Activated CD4-positive, alpha-beta T cell treated with anti-CD3 and anti-CD28 coated beads, Interleukin-10, Interleukin-2, amounts not matched to agents 100 ng/mL and 50 ng/mL, durations not matched to agents 16 hours and 8 hours (primary cell): ENCODE results near the gene ADAMTS20.
A peak's percentile ranks its signal among the peaks of the same experiment; 100 is the strongest.

ENCODE experiments used
- DNase-seq: peaks from one replicate; pipeline ENCODE4 v3.0.0-alpha.2; 2020

Gene ADAMTS20

DNA sequence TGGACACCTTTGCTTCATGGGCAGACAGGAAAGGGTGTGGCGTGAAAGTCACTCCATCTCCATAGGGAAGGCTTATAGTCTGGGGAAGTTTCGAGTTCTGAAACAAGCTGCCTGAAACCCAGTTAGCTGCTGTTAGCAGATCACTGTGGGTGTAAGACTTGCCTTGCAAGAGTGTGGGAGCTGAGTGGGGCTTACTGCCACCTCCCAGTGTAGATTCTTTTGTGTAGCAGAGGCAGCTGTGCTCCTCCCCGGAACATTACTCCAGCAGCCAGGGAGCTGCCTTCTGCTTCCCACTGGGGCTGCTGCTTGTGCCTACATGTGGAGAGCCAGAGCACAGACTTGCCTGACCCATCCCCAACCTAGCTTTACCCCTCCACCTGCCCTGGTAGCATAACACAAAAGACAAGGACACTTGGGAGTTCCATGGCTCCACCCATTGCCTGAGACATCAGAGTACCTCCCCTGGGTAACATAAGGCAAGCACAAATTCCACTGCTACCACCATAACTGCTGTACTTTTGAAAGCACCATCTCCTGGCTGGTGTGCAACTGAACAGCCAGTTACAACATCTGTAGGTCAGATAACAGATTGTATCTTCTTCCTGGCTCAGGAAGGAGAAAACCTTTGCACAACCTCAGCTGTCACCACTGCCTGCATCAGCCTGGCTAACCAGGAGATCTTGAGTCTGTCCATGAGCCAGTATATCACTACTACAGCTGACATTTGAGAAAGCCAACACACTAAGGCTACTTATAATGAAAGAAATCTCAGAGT is 69.5 kb downstream of the ADAMTS20 start:
- no peak for DNase-seq

DNA sequence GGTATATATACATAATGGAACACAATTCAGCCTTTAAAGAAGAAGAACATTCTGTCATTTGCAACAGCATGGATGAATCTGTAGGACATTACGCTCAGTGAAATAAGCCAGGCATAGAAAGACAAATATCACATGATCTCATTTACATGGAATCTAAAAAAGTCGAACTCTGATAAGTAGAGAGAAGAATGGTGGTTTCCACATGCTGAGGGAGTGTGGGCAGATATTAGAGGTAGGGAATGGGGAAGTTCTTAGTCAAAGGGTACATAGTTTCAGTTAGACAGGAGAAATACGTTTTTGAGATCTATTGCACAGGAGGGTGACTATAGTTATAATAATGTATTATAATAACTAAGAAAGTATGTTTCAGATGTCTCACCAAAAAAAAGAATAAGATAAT is 71.4 kb downstream of the ADAMTS20 start:
- no peak for DNase-seq

GRCh38 chr12:43462741-43463140 is 89.3 kb downstream of the ADAMTS20 start:
- no peak for DNase-seq

GRCh38 chr12:43462080-43462479 is 89.9 kb downstream of the ADAMTS20 start:
- no peak for DNase-seq

- DNase-seq, result no peak
Measured at GRCh38 chr12:43459285-43459684, 92.7 kb downstream of the ADAMTS20 start.

- DNase-seq, result no peak
Measured at GRCh38 chr12:43453761-43454160, 98.2 kb downstream of the ADAMTS20 start.

DNA sequence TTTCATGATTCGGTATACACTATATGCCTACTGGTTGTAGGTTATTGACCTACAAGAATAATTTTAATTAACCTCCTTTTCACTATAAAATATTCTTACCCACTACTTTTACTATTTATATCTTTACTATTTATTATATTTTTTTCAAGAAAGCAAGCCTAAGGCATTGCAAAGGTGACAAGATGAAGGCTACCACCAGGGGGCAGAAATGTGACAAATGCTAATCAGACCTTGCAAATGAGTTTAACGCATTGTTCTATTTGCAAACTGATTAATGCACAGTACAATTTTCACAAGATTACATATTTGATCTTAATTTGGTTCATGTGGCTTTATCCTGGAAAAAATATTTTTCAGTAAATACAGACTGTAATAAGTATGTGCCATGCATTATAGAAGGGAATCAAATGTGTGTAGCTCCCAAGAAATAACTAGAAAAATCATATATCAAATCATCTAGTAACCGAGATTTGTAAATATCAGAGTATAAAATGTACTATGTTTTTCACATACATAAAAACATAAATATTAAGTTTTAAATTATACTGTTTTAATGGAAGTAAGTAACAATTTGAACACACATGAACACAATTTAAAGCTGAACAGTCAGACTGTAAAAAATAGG is 107.0 kb downstream of the ADAMTS20 start:
- peak; percentile 56 for DNase-seq

DNA sequence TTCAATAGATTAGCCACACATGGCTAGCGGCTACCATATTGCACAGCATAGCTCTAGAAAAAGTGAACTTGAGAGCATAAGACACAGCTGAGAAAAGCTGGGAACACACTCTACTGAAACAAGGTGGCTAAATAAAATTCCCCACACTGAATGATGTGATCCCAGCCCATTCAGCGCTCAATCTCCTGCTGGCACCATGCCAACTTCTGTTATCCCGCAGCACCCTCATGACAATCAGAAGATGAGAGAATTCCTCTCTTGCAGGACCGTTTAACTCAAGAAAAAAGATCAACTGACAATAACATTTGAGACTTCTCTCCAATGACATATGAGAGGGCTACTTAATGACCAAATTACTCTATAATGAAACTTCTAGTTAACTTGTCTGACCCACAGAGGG is 115.4 kb downstream of the ADAMTS20 start:
- DNase-seq, result no peak

GRCh38 chr12:43434614-43435013 is 117.4 kb downstream of the ADAMTS20 start:
- DNase-seq, result no peak

- DNase-seq, result no peak
Measured at GRCh38 chr12:43428088-43428600, 123.9 kb downstream of the ADAMTS20 start.

DNA sequence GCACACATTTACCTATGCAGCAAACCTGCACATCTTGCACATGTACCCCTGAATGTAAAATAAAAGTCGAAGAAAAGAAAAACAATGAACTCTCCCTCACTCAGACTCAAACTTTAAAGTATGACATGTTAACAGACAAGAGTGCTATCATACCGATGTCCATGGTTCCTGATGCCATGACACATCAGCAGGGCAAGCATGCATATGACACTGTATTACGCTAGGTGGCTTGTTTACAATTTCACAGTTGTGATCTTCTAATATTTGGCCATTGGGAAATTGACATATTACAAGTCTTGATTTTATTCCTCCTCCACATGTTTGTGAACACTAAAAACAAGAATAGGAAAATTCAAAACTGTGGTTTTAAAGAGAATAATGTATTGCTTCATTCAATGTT is 126.6 kb downstream of the ADAMTS20 start:
- DNase-seq, result no peak

DNA sequence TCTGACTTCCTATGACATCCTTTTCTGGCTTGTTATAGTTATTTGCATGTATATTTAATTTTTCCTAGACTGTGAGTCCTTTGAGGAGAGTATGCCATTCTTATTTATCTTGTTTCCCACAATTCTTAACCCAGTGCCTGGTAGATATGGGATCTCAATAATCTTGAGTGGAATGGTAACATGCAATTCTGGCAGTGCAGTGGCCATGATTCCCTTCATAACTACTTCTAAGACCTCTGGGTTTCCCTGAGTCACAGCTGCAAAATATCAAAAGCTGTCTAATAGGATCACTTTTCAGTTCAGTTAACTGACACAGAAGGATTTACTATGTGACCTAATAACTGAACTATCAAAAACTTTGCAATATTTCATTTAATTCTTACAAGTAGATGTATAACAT is 135.0 kb downstream of the ADAMTS20 start:
- DNase-seq, result no peak

- DNase-seq, result no peak
Measured at GRCh38 chr12:43407816-43408645, 144.0 kb downstream of the ADAMTS20 start.

DNA sequence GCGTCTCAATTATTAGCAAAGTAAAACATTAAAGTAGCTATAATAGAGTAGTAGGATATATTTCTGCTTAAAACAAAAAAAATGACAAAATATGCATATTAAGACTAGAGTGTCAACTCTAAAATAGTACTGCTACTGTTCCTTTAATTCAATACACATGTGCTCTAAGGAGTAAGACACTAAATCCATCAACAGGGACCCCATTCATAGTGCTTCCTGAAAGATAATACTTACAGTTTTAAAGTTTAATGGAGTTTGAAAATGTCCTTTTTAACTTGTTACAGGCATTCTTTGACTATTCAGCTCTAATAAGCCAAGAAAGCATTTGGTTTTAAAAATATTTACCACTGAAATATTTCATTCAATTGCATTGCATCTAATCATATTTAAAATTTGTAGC is 145.2 kb downstream of the ADAMTS20 start:
- DNase-seq, result no peak

DNA sequence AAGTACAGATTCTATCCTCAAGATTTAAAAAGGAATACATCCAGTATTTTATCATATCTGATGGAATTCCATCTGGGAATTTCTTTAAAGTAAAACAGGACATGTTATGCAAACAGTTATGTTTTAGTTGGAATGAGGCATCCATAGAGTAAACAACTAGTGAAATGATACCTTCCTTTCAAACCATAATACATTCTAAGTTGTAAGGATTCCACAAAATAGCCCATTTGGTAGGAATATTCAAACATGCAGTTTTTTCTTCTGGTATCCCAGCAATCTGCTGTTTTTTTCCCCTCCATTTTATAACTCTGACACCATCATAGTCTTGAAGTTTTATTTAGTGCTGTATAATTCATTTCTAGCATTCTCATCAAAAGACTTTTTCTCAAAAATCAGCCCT is 149.6 kb downstream of the ADAMTS20 start:
- DNase-seq, result no peak

DNA sequence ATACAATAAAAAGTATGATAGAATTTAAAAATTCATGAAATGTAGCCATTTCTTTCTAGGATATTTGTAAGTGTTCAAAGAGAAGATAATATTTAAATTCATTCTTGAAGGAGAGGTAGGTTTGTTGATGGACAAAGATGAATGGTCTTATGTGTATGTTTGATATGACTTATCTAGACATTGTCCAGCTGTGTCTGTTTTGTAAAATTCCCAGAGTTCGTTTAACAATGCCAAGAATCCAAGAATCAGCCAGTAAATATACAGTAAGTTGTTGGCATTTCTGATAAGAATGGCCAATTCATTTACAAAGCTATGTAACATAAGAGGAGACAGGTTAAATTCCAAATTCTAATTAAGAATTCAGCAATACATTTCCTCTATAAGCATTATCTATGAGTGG is 150.9 kb downstream of the ADAMTS20 start:
- no peak for DNase-seq

GRCh38 chr12:43396671-43397070 is 155.3 kb downstream of the ADAMTS20 start:
- DNase-seq, result no peak

- no peak for DNase-seq
Measured at GRCh38 chr12:43392116-43392515, 159.9 kb downstream of the ADAMTS20 start.

- no peak for DNase-seq
Measured at GRCh38 chr12:43381879-43382278, 170.1 kb downstream of the ADAMTS20 start.

- DNase-seq, result no peak
Measured at GRCh38 chr12:43378448-43378847, 173.6 kb downstream of the ADAMTS20 start.

- no peak for DNase-seq
Measured at GRCh38 chr12:43370263-43370662, 181.7 kb downstream of the ADAMTS20 start.

DNA sequence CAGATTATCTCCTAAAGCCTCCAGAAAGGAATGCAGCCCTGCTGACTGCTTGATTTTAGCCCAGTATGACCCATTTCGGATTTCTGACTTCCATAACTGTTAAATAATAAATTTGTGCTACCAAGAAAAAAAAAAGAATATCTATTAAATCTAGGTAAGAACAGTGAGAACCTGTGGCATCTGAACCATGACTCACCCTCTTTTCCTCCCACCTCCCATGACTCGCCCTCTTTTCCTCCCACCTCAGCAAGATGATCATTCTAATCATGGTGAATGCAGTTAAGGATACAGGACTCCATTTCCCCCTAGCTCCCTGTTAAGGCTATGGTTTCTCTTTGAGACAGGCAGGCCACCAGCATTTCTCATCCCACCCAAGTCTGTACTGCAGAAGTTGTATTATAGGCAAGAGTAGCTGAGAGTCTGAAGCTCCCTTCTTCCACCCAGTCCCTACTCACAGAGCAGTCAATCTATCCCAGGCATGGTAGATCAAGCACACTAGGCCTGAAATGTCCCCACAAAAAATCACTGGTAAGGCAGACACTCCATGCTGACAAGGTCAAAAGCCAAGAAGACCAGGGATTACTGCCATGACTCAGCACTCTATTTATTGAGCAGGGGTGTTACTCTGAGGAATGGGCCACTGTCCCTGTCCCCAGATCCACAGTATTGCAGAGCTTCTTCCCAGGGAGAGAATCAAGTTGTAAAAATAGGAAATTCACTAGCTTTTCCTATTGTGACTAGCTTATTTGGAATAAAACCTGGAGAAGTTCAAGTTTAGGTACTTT is 188.9 kb downstream of the ADAMTS20 start:
- no peak for DNase-seq
